ENCODE data around the gene ANKRD52. TPM values are rescaled to one million over a fixed set of nuclear protein-coding genes. Genes with fewer than 3 reads are reported as not detected.
A peak's percentile ranks its signal among the peaks of the same experiment; 100 is the strongest.

Gene ANKRD52
- total and polyA plus RNA-seq, 9 of the 15 experiments (the other 6 are each of a cell fraction or from before 2014, with no cell fraction given): 0.52 to 46.8 (median 7.9) TPM

- TF ChIP-seq ZNF280A (IDR thresholded peaks at IDR 0.05; ENCODE audit: low read depth, partially characterized antibody): no peak
- peak; percentile 9; the same call in 1 of the 2 replicates for TF ChIP-seq STAG1 (CRISPR knock-in tag; IDR thresholded peaks at IDR 0.05; ENCODE audit: borderline replicate concordance)
- no peak for TF ChIP-seq LEF1 (IDR thresholded peaks at IDR 0.05)
- no peak for TF ChIP-seq BACH1 (tag; IDR thresholded peaks at IDR 0.05)
- no peak for TF ChIP-seq EWSR1 (IDR thresholded peaks at IDR 0.05; ENCODE audit: borderline replicate concordance, low read depth, partially characterized antibody)
- TF ChIP-seq BRF2 (IDR thresholded peaks at IDR 0.05; ENCODE audit: borderline replicate concordance, insufficient read depth, insufficient read length): no peak
- TF ChIP-seq HMBOX1 (IDR thresholded peaks at IDR 0.05): no peak
- TF ChIP-seq ZNF707 (CRISPR knock-in tag; conservative IDR thresholded peaks at IDR 0.05): no peak
- TF ChIP-seq SAFB (IDR thresholded peaks at IDR 0.05; ENCODE audit: borderline replicate concordance, low read depth, low read length): no peak
- TF ChIP-seq SAP30 (IDR thresholded peaks at IDR 0.05; ENCODE audit: borderline replicate concordance, insufficient read depth, low read depth, low read length, poor library complexity, severe bottlenecking): peak; percentile 72
- no peak for TF ChIP-seq ZNF655 (CRISPR knock-in tag; IDR thresholded peaks at IDR 0.05)
These were observed at the start of gene ANKRD52 (continued) for GRCh38 chr12:56258068-56258819.

Data from K562 (cell line).